ENCODE measurements around the gene COX7C. TPM values are rescaled to one million over a fixed set of nuclear protein-coding genes. Genes with fewer than 3 reads are reported as not detected.

Gene COX7C
- total and polyA plus RNA-seq, 9 of the 15 experiments (the other 6 are each of a cell fraction or from before 2014, with no cell fraction given) = 576 to 1,783 (median 996) TPM

GRCh38 chr5:86623785-86624483, 6.2 kb downstream of the COX7C start (continued):
- TF ChIP-seq, protein P1, sequence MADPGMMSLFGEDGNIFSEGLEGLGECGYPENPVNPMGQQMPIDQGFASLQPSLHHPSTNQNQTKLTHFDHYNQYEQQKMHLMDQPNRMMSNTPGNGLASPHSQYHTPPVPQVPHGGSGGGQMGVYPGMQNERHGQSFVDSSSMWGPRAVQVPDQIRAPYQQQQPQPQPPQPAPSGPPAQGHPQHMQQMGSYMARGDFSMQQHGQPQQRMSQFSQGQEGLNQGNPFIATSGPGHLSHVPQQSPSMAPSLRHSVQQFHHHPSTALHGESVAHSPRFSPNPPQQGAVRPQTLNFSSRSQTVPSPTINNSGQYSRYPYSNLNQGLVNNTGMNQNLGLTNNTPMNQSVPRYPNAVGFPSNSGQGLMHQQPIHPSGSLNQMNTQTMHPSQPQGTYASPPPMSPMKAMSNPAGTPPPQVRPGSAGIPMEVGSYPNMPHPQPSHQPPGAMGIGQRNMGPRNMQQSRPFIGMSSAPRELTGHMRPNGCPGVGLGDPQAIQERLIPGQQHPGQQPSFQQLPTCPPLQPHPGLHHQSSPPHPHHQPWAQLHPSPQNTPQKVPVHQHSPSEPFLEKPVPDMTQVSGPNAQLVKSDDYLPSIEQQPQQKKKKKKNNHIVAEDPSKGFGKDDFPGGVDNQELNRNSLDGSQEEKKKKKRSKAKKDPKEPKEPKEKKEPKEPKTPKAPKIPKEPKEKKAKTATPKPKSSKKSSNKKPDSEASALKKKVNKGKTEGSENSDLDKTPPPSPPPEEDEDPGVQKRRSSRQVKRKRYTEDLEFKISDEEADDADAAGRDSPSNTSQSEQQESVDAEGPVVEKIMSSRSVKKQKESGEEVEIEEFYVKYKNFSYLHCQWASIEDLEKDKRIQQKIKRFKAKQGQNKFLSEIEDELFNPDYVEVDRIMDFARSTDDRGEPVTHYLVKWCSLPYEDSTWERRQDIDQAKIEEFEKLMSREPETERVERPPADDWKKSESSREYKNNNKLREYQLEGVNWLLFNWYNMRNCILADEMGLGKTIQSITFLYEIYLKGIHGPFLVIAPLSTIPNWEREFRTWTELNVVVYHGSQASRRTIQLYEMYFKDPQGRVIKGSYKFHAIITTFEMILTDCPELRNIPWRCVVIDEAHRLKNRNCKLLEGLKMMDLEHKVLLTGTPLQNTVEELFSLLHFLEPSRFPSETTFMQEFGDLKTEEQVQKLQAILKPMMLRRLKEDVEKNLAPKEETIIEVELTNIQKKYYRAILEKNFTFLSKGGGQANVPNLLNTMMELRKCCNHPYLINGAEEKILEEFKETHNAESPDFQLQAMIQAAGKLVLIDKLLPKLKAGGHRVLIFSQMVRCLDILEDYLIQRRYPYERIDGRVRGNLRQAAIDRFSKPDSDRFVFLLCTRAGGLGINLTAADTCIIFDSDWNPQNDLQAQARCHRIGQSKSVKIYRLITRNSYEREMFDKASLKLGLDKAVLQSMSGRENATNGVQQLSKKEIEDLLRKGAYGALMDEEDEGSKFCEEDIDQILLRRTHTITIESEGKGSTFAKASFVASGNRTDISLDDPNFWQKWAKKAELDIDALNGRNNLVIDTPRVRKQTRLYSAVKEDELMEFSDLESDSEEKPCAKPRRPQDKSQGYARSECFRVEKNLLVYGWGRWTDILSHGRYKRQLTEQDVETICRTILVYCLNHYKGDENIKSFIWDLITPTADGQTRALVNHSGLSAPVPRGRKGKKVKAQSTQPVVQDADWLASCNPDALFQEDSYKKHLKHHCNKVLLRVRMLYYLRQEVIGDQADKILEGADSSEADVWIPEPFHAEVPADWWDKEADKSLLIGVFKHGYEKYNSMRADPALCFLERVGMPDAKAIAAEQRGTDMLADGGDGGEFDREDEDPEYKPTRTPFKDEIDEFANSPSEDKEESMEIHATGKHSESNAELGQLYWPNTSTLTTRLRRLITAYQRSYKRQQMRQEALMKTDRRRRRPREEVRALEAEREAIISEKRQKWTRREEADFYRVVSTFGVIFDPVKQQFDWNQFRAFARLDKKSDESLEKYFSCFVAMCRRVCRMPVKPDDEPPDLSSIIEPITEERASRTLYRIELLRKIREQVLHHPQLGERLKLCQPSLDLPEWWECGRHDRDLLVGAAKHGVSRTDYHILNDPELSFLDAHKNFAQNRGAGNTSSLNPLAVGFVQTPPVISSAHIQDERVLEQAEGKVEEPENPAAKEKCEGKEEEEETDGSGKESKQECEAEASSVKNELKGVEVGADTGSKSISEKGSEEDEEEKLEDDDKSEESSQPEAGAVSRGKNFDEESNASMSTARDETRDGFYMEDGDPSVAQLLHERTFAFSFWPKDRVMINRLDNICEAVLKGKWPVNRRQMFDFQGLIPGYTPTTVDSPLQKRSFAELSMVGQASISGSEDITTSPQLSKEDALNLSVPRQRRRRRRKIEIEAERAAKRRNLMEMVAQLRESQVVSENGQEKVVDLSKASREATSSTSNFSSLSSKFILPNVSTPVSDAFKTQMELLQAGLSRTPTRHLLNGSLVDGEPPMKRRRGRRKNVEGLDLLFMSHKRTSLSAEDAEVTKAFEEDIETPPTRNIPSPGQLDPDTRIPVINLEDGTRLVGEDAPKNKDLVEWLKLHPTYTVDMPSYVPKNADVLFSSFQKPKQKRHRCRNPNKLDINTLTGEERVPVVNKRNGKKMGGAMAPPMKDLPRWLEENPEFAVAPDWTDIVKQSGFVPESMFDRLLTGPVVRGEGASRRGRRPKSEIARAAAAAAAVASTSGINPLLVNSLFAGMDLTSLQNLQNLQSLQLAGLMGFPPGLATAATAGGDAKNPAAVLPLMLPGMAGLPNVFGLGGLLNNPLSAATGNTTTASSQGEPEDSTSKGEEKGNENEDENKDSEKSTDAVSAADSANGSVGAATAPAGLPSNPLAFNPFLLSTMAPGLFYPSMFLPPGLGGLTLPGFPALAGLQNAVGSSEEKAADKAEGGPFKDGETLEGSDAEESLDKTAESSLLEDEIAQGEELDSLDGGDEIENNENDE (IDR thresholded peaks at IDR 0.05; ENCODE audit: low read depth, low read length) = no peak
- peak; percentile 36; the same call in 1 of the 2 replicates for TF ChIP-seq RFX1 (IDR thresholded peaks at IDR 0.05)
- TF ChIP-seq, protein P2, sequence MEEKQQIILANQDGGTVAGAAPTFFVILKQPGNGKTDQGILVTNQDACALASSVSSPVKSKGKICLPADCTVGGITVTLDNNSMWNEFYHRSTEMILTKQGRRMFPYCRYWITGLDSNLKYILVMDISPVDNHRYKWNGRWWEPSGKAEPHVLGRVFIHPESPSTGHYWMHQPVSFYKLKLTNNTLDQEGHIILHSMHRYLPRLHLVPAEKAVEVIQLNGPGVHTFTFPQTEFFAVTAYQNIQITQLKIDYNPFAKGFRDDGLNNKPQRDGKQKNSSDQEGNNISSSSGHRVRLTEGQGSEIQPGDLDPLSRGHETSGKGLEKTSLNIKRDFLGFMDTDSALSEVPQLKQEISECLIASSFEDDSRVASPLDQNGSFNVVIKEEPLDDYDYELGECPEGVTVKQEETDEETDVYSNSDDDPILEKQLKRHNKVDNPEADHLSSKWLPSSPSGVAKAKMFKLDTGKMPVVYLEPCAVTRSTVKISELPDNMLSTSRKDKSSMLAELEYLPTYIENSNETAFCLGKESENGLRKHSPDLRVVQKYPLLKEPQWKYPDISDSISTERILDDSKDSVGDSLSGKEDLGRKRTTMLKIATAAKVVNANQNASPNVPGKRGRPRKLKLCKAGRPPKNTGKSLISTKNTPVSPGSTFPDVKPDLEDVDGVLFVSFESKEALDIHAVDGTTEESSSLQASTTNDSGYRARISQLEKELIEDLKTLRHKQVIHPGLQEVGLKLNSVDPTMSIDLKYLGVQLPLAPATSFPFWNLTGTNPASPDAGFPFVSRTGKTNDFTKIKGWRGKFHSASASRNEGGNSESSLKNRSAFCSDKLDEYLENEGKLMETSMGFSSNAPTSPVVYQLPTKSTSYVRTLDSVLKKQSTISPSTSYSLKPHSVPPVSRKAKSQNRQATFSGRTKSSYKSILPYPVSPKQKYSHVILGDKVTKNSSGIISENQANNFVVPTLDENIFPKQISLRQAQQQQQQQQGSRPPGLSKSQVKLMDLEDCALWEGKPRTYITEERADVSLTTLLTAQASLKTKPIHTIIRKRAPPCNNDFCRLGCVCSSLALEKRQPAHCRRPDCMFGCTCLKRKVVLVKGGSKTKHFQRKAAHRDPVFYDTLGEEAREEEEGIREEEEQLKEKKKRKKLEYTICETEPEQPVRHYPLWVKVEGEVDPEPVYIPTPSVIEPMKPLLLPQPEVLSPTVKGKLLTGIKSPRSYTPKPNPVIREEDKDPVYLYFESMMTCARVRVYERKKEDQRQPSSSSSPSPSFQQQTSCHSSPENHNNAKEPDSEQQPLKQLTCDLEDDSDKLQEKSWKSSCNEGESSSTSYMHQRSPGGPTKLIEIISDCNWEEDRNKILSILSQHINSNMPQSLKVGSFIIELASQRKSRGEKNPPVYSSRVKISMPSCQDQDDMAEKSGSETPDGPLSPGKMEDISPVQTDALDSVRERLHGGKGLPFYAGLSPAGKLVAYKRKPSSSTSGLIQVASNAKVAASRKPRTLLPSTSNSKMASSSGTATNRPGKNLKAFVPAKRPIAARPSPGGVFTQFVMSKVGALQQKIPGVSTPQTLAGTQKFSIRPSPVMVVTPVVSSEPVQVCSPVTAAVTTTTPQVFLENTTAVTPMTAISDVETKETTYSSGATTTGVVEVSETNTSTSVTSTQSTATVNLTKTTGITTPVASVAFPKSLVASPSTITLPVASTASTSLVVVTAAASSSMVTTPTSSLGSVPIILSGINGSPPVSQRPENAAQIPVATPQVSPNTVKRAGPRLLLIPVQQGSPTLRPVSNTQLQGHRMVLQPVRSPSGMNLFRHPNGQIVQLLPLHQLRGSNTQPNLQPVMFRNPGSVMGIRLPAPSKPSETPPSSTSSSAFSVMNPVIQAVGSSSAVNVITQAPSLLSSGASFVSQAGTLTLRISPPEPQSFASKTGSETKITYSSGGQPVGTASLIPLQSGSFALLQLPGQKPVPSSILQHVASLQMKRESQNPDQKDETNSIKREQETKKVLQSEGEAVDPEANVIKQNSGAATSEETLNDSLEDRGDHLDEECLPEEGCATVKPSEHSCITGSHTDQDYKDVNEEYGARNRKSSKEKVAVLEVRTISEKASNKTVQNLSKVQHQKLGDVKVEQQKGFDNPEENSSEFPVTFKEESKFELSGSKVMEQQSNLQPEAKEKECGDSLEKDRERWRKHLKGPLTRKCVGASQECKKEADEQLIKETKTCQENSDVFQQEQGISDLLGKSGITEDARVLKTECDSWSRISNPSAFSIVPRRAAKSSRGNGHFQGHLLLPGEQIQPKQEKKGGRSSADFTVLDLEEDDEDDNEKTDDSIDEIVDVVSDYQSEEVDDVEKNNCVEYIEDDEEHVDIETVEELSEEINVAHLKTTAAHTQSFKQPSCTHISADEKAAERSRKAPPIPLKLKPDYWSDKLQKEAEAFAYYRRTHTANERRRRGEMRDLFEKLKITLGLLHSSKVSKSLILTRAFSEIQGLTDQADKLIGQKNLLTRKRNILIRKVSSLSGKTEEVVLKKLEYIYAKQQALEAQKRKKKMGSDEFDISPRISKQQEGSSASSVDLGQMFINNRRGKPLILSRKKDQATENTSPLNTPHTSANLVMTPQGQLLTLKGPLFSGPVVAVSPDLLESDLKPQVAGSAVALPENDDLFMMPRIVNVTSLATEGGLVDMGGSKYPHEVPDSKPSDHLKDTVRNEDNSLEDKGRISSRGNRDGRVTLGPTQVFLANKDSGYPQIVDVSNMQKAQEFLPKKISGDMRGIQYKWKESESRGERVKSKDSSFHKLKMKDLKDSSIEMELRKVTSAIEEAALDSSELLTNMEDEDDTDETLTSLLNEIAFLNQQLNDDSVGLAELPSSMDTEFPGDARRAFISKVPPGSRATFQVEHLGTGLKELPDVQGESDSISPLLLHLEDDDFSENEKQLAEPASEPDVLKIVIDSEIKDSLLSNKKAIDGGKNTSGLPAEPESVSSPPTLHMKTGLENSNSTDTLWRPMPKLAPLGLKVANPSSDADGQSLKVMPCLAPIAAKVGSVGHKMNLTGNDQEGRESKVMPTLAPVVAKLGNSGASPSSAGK (IDR thresholded peaks at IDR 0.05) = no peak
- TF ChIP-seq IFI16 (CRISPR knock-in tag; IDR thresholded peaks at IDR 0.05) = no peak
